ENCODE data around the gene TNPO1. TPM values are rescaled to one million over a fixed set of nuclear protein-coding genes. Genes with fewer than 3 reads are reported as not detected.

Gene TNPO1
- total and polyA plus RNA-seq, 2 of the 8 experiments (the other 6 are each of a cell fraction or from before 2014, with no cell fraction given), result 38.5 to 211 TPM

DNA sequence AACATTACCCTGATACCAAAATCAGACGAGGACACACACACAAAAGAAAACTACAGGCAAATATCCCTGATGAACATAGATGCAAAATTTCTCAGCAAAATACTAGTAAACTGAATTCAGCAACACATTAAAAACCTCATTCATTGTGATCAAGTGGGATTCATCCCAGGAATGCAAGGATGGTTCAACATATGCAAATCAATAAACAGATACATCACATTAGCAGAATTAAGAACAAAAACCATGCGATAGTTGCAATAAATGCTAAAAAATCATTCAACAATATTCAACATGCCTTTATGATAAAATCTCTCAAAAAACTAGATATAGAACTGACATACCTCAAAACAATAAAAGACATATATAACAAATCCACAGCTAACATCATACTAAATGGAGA lies 36.9 kb upstream of the TNPO1 start (continued):
- TF ChIP-seq, protein P1, sequence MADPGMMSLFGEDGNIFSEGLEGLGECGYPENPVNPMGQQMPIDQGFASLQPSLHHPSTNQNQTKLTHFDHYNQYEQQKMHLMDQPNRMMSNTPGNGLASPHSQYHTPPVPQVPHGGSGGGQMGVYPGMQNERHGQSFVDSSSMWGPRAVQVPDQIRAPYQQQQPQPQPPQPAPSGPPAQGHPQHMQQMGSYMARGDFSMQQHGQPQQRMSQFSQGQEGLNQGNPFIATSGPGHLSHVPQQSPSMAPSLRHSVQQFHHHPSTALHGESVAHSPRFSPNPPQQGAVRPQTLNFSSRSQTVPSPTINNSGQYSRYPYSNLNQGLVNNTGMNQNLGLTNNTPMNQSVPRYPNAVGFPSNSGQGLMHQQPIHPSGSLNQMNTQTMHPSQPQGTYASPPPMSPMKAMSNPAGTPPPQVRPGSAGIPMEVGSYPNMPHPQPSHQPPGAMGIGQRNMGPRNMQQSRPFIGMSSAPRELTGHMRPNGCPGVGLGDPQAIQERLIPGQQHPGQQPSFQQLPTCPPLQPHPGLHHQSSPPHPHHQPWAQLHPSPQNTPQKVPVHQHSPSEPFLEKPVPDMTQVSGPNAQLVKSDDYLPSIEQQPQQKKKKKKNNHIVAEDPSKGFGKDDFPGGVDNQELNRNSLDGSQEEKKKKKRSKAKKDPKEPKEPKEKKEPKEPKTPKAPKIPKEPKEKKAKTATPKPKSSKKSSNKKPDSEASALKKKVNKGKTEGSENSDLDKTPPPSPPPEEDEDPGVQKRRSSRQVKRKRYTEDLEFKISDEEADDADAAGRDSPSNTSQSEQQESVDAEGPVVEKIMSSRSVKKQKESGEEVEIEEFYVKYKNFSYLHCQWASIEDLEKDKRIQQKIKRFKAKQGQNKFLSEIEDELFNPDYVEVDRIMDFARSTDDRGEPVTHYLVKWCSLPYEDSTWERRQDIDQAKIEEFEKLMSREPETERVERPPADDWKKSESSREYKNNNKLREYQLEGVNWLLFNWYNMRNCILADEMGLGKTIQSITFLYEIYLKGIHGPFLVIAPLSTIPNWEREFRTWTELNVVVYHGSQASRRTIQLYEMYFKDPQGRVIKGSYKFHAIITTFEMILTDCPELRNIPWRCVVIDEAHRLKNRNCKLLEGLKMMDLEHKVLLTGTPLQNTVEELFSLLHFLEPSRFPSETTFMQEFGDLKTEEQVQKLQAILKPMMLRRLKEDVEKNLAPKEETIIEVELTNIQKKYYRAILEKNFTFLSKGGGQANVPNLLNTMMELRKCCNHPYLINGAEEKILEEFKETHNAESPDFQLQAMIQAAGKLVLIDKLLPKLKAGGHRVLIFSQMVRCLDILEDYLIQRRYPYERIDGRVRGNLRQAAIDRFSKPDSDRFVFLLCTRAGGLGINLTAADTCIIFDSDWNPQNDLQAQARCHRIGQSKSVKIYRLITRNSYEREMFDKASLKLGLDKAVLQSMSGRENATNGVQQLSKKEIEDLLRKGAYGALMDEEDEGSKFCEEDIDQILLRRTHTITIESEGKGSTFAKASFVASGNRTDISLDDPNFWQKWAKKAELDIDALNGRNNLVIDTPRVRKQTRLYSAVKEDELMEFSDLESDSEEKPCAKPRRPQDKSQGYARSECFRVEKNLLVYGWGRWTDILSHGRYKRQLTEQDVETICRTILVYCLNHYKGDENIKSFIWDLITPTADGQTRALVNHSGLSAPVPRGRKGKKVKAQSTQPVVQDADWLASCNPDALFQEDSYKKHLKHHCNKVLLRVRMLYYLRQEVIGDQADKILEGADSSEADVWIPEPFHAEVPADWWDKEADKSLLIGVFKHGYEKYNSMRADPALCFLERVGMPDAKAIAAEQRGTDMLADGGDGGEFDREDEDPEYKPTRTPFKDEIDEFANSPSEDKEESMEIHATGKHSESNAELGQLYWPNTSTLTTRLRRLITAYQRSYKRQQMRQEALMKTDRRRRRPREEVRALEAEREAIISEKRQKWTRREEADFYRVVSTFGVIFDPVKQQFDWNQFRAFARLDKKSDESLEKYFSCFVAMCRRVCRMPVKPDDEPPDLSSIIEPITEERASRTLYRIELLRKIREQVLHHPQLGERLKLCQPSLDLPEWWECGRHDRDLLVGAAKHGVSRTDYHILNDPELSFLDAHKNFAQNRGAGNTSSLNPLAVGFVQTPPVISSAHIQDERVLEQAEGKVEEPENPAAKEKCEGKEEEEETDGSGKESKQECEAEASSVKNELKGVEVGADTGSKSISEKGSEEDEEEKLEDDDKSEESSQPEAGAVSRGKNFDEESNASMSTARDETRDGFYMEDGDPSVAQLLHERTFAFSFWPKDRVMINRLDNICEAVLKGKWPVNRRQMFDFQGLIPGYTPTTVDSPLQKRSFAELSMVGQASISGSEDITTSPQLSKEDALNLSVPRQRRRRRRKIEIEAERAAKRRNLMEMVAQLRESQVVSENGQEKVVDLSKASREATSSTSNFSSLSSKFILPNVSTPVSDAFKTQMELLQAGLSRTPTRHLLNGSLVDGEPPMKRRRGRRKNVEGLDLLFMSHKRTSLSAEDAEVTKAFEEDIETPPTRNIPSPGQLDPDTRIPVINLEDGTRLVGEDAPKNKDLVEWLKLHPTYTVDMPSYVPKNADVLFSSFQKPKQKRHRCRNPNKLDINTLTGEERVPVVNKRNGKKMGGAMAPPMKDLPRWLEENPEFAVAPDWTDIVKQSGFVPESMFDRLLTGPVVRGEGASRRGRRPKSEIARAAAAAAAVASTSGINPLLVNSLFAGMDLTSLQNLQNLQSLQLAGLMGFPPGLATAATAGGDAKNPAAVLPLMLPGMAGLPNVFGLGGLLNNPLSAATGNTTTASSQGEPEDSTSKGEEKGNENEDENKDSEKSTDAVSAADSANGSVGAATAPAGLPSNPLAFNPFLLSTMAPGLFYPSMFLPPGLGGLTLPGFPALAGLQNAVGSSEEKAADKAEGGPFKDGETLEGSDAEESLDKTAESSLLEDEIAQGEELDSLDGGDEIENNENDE (IDR thresholded peaks at IDR 0.05; ENCODE audit: insufficient replicate concordance, low read length), result no peak
- TF ChIP-seq SAP30 (IDR thresholded peaks at IDR 0.05; ENCODE audit: insufficient read depth, insufficient replicate concordance, low read length) (no peak), HDAC2 (IDR thresholded peaks at IDR 0.05; ENCODE audit: borderline replicate concordance in 1 of 2, low read depth in 2 of 2, low read length in 2 of 2) (no peak), KDM1A (IDR thresholded peaks at IDR 0.05; ENCODE audit: borderline replicate concordance, low read length) (no peak), EZH2 (IDR thresholded peaks at IDR 0.05; ENCODE audit: low read depth, low read length, severe bottlenecking) (no peak), SIX5 (IDR thresholded peaks at IDR 0.05; ENCODE audit: low read depth, low read length) (no peak), GABPA (IDR thresholded peaks at IDR 0.05; ENCODE audit: borderline replicate concordance, insufficient read depth, low read length) (no peak), BRCA1 (IDR thresholded peaks at IDR 0.05; ENCODE audit: low read depth, low read length) (no peak), EGR1 (IDR thresholded peaks at IDR 0.05; ENCODE audit: borderline replicate concordance, low read depth, low read length) (no peak), TEAD4 (IDR thresholded peaks at IDR 0.05; ENCODE audit: low read depth, low read length) (no peak)
- TF ChIP-seq, protein P2, sequence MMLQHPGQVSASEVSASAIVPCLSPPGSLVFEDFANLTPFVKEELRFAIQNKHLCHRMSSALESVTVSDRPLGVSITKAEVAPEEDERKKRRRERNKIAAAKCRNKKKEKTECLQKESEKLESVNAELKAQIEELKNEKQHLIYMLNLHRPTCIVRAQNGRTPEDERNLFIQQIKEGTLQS (IDR thresholded peaks at IDR 0.05; ENCODE audit: insufficient read depth, low read depth, low read length), result no peak

Data from H1 (cell line).